ENCODE measurements around the gene COL26A1. TPM values are rescaled to one million over a fixed set of nuclear protein-coding genes. Genes with fewer than 3 reads are reported as not detected.
"Not testable (repeated sequence)": the region's sequence is repeated elsewhere in the genome, so short reads cannot be mapped to it uniquely, and the experiment has no call there.

The COL26A1 gene
- polyA plus RNA-seq, 1 experiment = 0.48 TPM

- DNase-seq (ENCODE audit: low read depth) = no peak
- TF ChIP-seq, protein P1, sequence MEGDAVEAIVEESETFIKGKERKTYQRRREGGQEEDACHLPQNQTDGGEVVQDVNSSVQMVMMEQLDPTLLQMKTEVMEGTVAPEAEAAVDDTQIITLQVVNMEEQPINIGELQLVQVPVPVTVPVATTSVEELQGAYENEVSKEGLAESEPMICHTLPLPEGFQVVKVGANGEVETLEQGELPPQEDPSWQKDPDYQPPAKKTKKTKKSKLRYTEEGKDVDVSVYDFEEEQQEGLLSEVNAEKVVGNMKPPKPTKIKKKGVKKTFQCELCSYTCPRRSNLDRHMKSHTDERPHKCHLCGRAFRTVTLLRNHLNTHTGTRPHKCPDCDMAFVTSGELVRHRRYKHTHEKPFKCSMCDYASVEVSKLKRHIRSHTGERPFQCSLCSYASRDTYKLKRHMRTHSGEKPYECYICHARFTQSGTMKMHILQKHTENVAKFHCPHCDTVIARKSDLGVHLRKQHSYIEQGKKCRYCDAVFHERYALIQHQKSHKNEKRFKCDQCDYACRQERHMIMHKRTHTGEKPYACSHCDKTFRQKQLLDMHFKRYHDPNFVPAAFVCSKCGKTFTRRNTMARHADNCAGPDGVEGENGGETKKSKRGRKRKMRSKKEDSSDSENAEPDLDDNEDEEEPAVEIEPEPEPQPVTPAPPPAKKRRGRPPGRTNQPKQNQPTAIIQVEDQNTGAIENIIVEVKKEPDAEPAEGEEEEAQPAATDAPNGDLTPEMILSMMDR (IDR thresholded peaks at IDR 0.05; ENCODE audit: insufficient read depth, low read depth, low read length) = no peak
- Histone ChIP-seq H3K27me3 (ENCODE audit: control insufficient read depth, insufficient read depth, low read length) (no peaks in the 10 kb centered on the region), H3K36me3 (ENCODE audit: control insufficient read depth, insufficient read depth, low read length) (no peaks in the 10 kb centered on the region), H3K4me3 (ENCODE audit: low read depth, low read length) (no peak overlapping the region)
- POLR2A ChIA-PET = no interaction called here
- CTCF ChIA-PET = interaction anchor here (1.2 to 2.9 kb wide), 5 partner anchors 9 to 641 kb away, joined by 3 to 11 read pairs (median 4); no protein-coding TSS in a partner anchor
These were observed 241.8 kb downstream of the COL26A1 start for GRCh38 chr7:101604331-101604933.

- POLR2A ChIA-PET; H3K27me3 ChIP-seq (ENCODE audit: control insufficient read depth, insufficient read depth, low read length); H3K4me3 ChIP-seq (ENCODE audit: low read depth, low read length); H3K36me3 ChIP-seq (ENCODE audit: control insufficient read depth, insufficient read depth, low read length); DNase-seq (ENCODE audit: low read depth): not testable (repeated sequence)
- CTCF ChIA-PET = interaction anchor here (0.6 to 2.2 kb wide), 4 partner anchors 8 to 667 kb away, joined by 3 to 8 read pairs (median 4); no protein-coding TSS in a partner anchor
These were observed 242.3 kb downstream of the COL26A1 start for GRCh38 chr7:101604934-101605332.

- CTCF ChIA-PET = interaction anchor here (0.6 to 2.2 kb wide), 3 partner anchors 209 to 667 kb away, joined by 3 to 8 read pairs (median 3); no protein-coding TSS in a partner anchor
- no peak for DNase-seq (ENCODE audit: low read depth)
- no peaks in the 10 kb centered on the region for H3K27me3 ChIP-seq (ENCODE audit: control insufficient read depth, insufficient read depth, low read length)
- no peaks in the 10 kb centered on the region for H3K36me3 ChIP-seq (ENCODE audit: control insufficient read depth, insufficient read depth, low read length)
- H3K4me3 ChIP-seq (ENCODE audit: low read depth, low read length) = no peak overlapping the region
- POLR2A ChIA-PET = no interaction called here
- TF ChIP-seq, protein P1 (IDR thresholded peaks at IDR 0.05; ENCODE audit: insufficient read depth, low read depth, low read length) = no peak
These were observed 243.2 kb downstream of the COL26A1 start for GRCh38 chr7:101605611-101606497.

DNA sequence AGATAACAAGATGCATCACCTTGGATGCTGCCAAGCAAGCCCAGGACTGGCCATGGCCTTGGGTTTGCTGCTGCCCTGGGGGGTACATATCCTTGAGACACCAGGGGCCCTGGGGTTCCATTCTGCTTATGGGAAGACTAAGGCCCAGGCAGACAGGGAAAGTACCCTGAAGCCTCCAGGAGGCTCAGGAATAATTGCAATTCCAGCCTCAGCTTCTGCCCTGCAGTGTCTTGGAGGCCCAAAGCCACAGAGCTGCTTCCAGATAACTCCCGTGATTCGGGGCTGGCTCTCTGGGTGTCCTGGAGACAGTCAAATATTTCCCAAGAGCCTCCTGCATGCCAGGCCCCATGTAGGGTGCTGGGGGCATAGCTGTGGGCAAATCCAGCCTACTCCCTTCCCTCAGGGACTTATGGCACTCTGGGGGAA is 243.8 kb downstream of the COL26A1 start:
- no peak overlapping the region for H3K4me3 ChIP-seq (ENCODE audit: low read depth, low read length)
- H3K27me3 ChIP-seq (ENCODE audit: control insufficient read depth, insufficient read depth, low read length) = no peaks in the 10 kb centered on the region
- H3K36me3 ChIP-seq (ENCODE audit: control insufficient read depth, insufficient read depth, low read length) = no peaks in the 10 kb centered on the region
- DNase-seq (ENCODE audit: low read depth) = no peak
- ChIA-PET POLR2A (no interaction called here), CTCF (interaction anchor here (1.0 kb wide), 1 partner anchor 666 kb away, joined by 3 read pairs; no protein-coding TSS in a partner anchor)
- TF ChIP-seq, protein P1 (IDR thresholded peaks at IDR 0.05; ENCODE audit: insufficient read depth, low read depth, low read length) = no peak

Small RNAs within 50 kb of the gene (small RNA-seq; reads per million reads assigned to genes)
- not detected for gene AC004965.1 (ENCODE audit: insufficient read length, low read depth, low replicate concordance)

Other genes with a start within 250 kb of the COL26A1 start
- gene SERPINE1, start 235.8 kb upstream of the COL26A1 start, polyA plus RNA-seq (2011; rRNA removed) = 1,118 and 1,433 TPM in 2 replicates
- 186 and 270 TPM in 2 replicates for gene AP1S1, start 208.4 kb upstream of the COL26A1 start, polyA plus RNA-seq (2011; rRNA removed)
- gene VGF, start 197.3 kb upstream of the COL26A1 start, polyA plus RNA-seq (2011; rRNA removed) = 0.04 TPM in 1 of 2 replicates, not detected in the other
- gene NAT16, start 182.6 kb upstream of the COL26A1 start, polyA plus RNA-seq (2011; rRNA removed) = 0.02 TPM in 1 of 2 replicates, not detected in the other
- gene MOGAT3, start 161.8 kb upstream of the COL26A1 start, polyA plus RNA-seq (2011; rRNA removed) = not detected in 2 replicates
- gene PLOD3, start 145.3 kb upstream of the COL26A1 start, polyA plus RNA-seq (2011; rRNA removed) = 90.9 and 187 TPM in 2 replicates
- 49.2 and 53.0 TPM in 2 replicates for gene ZNHIT1, start 144.7 kb upstream of the COL26A1 start, polyA plus RNA-seq (2011; rRNA removed)
- 2.7 and 3.7 TPM in 2 replicates for gene CLDN15, start 125.1 kb upstream of the COL26A1 start, polyA plus RNA-seq (2011; rRNA removed)
- gene FIS1, start 117.8 kb upstream of the COL26A1 start, polyA plus RNA-seq (2011; rRNA removed) = 276 and 329 TPM in 2 replicates
- 59.0 and 65.2 TPM in 2 replicates for gene IFT22, start 41.1 kb upstream of the COL26A1 start, polyA plus RNA-seq (2011; rRNA removed)

Data from BJ (cell line).